COR-L47 (cell line): ENCODE measurements around the gene TIRAP.

Experiments
- DNase-seq: peaks from one replicate; lab custom pipeline; 2025; lab: John Stamatoyannopoulos, UW

The TIRAP gene

DNA sequence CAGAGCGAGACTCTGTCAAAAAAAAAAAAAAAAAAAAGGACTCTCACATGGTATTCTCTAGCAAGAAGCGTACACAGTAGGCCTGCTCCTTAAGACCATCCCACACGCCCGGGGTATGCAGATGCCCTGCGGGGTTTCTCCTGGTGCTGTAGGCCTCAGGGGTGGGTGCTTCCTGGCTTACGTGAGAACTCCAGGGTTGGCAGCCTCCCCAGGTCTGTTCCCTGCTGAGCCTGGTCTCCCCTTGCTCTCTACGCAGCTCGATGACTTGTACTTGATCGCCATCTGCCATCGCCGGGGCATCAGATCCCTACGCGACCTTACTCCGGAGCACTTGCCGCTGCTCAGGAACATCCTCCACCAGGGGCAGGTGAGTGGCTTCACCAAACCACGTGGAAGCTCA is 60.2 kb downstream of the TIRAP start:
- no peak for DNase-seq
